Measurements from ENCODE around the gene SGPL1. TPM values are rescaled to one million over a fixed set of nuclear protein-coding genes. Genes with fewer than 3 reads are reported as not detected.

The SGPL1 gene
- total RNA-seq, 1 experiment from 2014 or later, result 69.4 TPM

- no peaks in the 10 kb centered on the region for H4K20me1 ChIP-seq (ENCODE audit: insufficient read depth)
- ChIA-PET CTCF (no interaction called here), POLR2A (no interaction called here), RAD21 (ENCODE audit: low non-redundant PET in 1 of 2, low total read pairs in 2 of 2, uncharacterized antibody in 2 of 2, unreplicated experiment in 2 of 2) (no interaction called here)
- ATAC-seq (no peak), DNase-seq (ENCODE audit: low read depth, low spot score) (no peak)
- no peak overlapping the region for H3K9ac ChIP-seq (ENCODE audit: low read length)
- intact Hi-C loops (cut with micrococcal nuclease), result no loop called here
- TF ChIP-seq SIN3A (IDR thresholded peaks at IDR 0.05; ENCODE audit: low read depth) (no peak), MAX (IDR thresholded peaks at IDR 0.05) (no peak)
- H3K9me3 ChIP-seq (ENCODE audit: control insufficient read depth in 1 of 2, insufficient read depth in 1 of 2, low read depth in 1 of 2, low read length in 2 of 2), result 0 out of 4 replicates have a peak, but pooled peaks cover 0 to 3% of the 10 kb centered on the region in 2 experiments
- H3K4me3 ChIP-seq (replicated peaks in 1 of 2; ENCODE audit: low read depth in 1 of 2, low read length in 2 of 2), result no peak overlapping the region
- H3K4me2 ChIP-seq (ENCODE audit: low read length), result no peak overlapping the region
- no peaks in the 10 kb centered on the region for H3K27me3 ChIP-seq (ENCODE audit: insufficient read depth, low read length)
- H3K27ac ChIP-seq (ENCODE audit: low read depth, low read length), result no peak overlapping the region
- H3K79me2 ChIP-seq (ENCODE audit: insufficient read depth, low read length), result no peaks in the 10 kb centered on the region
- no peak overlapping the region for H2AFZ ChIP-seq (ENCODE audit: low read depth, low read length, poor library complexity, severe bottlenecking)
- no peaks in the 10 kb centered on the region for H3K9me2 ChIP-seq (ENCODE audit: insufficient read depth)
- no peaks in the 10 kb centered on the region for H3K36me3 ChIP-seq (ENCODE audit: control insufficient read depth in 1 of 2, insufficient read depth in 2 of 2, low read length in 2 of 2)
- BruUV-seq (replicated peaks), result no TSS peak
- peaks cover 0 to 15% of the 10 kb centered on the region in 2 experiments; a peak in 2 of 4 replicates for H3K4me1 ChIP-seq (ENCODE audit: control insufficient read depth in 1 of 2, insufficient read depth in 2 of 2, low read length in 2 of 2)
These were observed 31.7 kb upstream of the SGPL1 start for GRCh38 chr10:70784016-70784415.

- ChIA-PET POLR2A (no interaction called here), CTCF (no interaction called here), RAD21 (ENCODE audit: low non-redundant PET in 1 of 2, low total read pairs in 2 of 2, uncharacterized antibody in 2 of 2, unreplicated experiment in 2 of 2) (no interaction called here)
- BruUV-seq (replicated peaks), result no TSS peak
- no peak overlapping the region for H3K4me3 ChIP-seq (replicated peaks in 1 of 2; ENCODE audit: low read depth in 1 of 2, low read length in 2 of 2)
- no peak overlapping the region for H2AFZ ChIP-seq (ENCODE audit: low read depth, low read length, poor library complexity, severe bottlenecking)
- H3K4me1 ChIP-seq (ENCODE audit: control insufficient read depth in 1 of 2, insufficient read depth in 2 of 2, low read length in 2 of 2), result peaks cover 0 to 15% of the 10 kb centered on the region in 2 experiments; a peak in 2 of 4 replicates
- TF ChIP-seq SRF (IDR thresholded peaks at IDR 0.05; ENCODE audit: low read depth) (no peak), SP1 (IDR thresholded peaks at IDR 0.05; ENCODE audit: low read depth) (no peak), EGR1 (IDR thresholded peaks at IDR 0.05; ENCODE audit: low read depth) (no peak), EZH2 (IDR thresholded peaks at IDR 0.05) (no peak), ZNF274 (IDR thresholded peaks at IDR 0.05; ENCODE audit: low read depth, low read length) (no peak), ATF3 (IDR thresholded peaks at IDR 0.05) (no peak), MAX (IDR thresholded peaks at IDR 0.05) (no peak), RAD21 (IDR thresholded peaks at IDR 0.05; ENCODE audit: low read depth) (no peak), TCF7L2 (IDR thresholded peaks at IDR 0.05; ENCODE audit: borderline replicate concordance, extremely low read depth, insufficient read depth, insufficient read length) (no peak), REST (IDR thresholded peaks at IDR 0.05; ENCODE audit: low read depth) (no peak), EZH2phosphoT487 (IDR thresholded peaks at IDR 0.05; ENCODE audit: borderline replicate concordance) (no peak), FOSL1 (IDR thresholded peaks at IDR 0.05; ENCODE audit: low read depth) (no peak)
- no peaks in the 10 kb centered on the region for H3K79me2 ChIP-seq (ENCODE audit: insufficient read depth, low read length)
- no peaks in the 10 kb centered on the region for H4K20me1 ChIP-seq (ENCODE audit: insufficient read depth)
- H3K27ac ChIP-seq (ENCODE audit: low read depth, low read length), result no peak overlapping the region
- peak; percentile 32; the same call in 1 of the 2 replicates for ATAC-seq
- no peaks in the 10 kb centered on the region for H3K36me3 ChIP-seq (ENCODE audit: control insufficient read depth in 1 of 2, insufficient read depth in 2 of 2, low read length in 2 of 2)
- 0 out of 4 replicates have a peak, but pooled peaks cover 0 to 3% of the 10 kb centered on the region in 2 experiments for H3K9me3 ChIP-seq (ENCODE audit: control insufficient read depth in 1 of 2, insufficient read depth in 1 of 2, low read depth in 1 of 2, low read length in 2 of 2)
- H3K9ac ChIP-seq (ENCODE audit: low read length), result no peak overlapping the region
- no peak for DNase-seq (ENCODE audit: low read depth, low spot score)
- H3K9me2 ChIP-seq (ENCODE audit: insufficient read depth), result no peaks in the 10 kb centered on the region
- H3K27me3 ChIP-seq (ENCODE audit: insufficient read depth, low read length), result no peaks in the 10 kb centered on the region
- intact Hi-C loops (cut with micrococcal nuclease), result no loop called here
- no peak overlapping the region for H3K4me2 ChIP-seq (ENCODE audit: low read length)
These were observed 31.3 kb upstream of the SGPL1 start for GRCh38 chr10:70784471-70784870.

All from HCT116 (cell line).